H1 (cell line): ENCODE data around the gene AAGAB. TPM values are rescaled to one million over a fixed set of nuclear protein-coding genes. Genes with fewer than 3 reads are reported as not detected.

Source experiments
- CREB1 ChIP-seq: IDR thresholded peaks from 2 replicates; pipeline ENCODE4 v1.6.1; 2012; ENCODE audit warnings: inconsistent platforms
- RAD21 ChIP-seq, 2 experiments: IDR thresholded peaks in 1 of 2; conservative IDR thresholded peaks in 1 of 2; 2 replicates each; pipeline ENCODE4 v1.6.1; 2011; ENCODE audit warnings: low read depth in 2 of 2, low read length in 2 of 2, improper control_type of control experiment in 1 of 2, inconsistent platforms in 1 of 2, mild to moderate bottlenecking in 1 of 2, moderate library complexity in 1 of 2
- polyA plus RNA-seq, 7 experiments: library from polyadenylated mRNA; depleted of rRNA in 3 of 7; stranded (reverse) in 5 of 7; unstranded in 2 of 7; fragments of >200 nt in 5 of 7; fragments of 200-250 nt in 2 of 7; gene quantifications; 1 replicate in 5 of 7; 2 replicates in 1 of 7; 4 replicates in 1 of 7; pipeline versions ENCODE4 v1.2.1 to v1.2.3, GENCODE V29; 2011 to 2013; ENCODE audit warnings: missing spikeins in 2 of 7, mixed read lengths in 2 of 7
- total RNA-seq: library from RNA; stranded (reverse); fragmentation: NEBNext Ultra II Directional; extraction: Animal tissue kit (Norgen Biotek cat#: 25700); gene quantifications from 2 replicates; pipeline ENCODE4 v1.2.1, GENCODE V29; 2021

AAGAB gene
- total and polyA plus RNA-seq, 2 of the 8 experiments (the other 6 are each of a cell fraction or from before 2014, with no cell fraction given): 20.1 to 45.9 TPM

GRCh38 chr15:67240235-67241131, 14.0 kb downstream of the AAGAB start (continued):
- TF ChIP-seq CREB1: no peak
- peak; percentile 58 to 74 for TF ChIP-seq RAD21 (IDR thresholded peaks at IDR 0.05 in 1 of 2, conservative IDR thresholded peaks at IDR 0.05 in 1 of 2; ENCODE audit: low read depth in 2 of 2, low read length in 2 of 2)
